B cell (primary cell): ENCODE data around the gene LIFR. TPM values are rescaled to one million over a fixed set of nuclear protein-coding genes. Genes with fewer than 3 reads are reported as not detected.

ENCODE experiments used
- ATAC-seq: fragments of 200-7000 bp; cut with Tn5 transposase; one replicate; pipeline ENCODE4 v1.10.0; 2021; ENCODE audit warnings: low read depth, mild to moderate bottlenecking, moderate number of reproducible peaks, moderate library complexity
- CTCF ChIA-PET: fragments of 350-600 bp; sonication (Branson Sonifier 250); formaldehyde crosslinking; loops from one replicate; lab custom pipeline; 2021; ENCODE audit warnings: antibody characterized with exemption, inconsistent platforms; lab: Charles Lee
- POLR2A ChIA-PET: fragments of 350-600 bp; sonication (Branson Sonifier 250); formaldehyde crosslinking; loops from one replicate; lab custom pipeline; 2021; ENCODE audit warnings: antibody characterized with exemption; lab: Charles Lee
- DNase-seq: peaks from one replicate; pipeline ENCODE4 v3.0.0; 2013
- H2AFZ ChIP-seq: 2 replicates; pipeline ENCODE4 v1.6.1; 2012; ENCODE audit warnings: mild to moderate bottlenecking, low read depth, low read length; ENCODE audit not compliant: insufficient read depth, poor library complexity, severe bottlenecking
- H3K27ac ChIP-seq, 2 donors: 1 replicate in 1 of 2; 2 replicates in 1 of 2; pipeline ENCODE4 v1.5.1; 2012 to 2013; ENCODE audit warnings: low read length in 2 of 2, mild to moderate bottlenecking in 2 of 2, moderate library complexity in 1 of 2
- H3K27me3 ChIP-seq, 4 experiments: fragments of 200-600 bp in 1 of 4; sonication (generic) in 1 of 4; replicated peaks in 1 of 4; 1 replicate in 2 of 4; 2 replicates in 2 of 4; pipeline versions ENCODE4 v1.6.1 to v1.7.0; 2013 to 2016; ENCODE audit warnings: low read length in 3 of 4, mild to moderate bottlenecking in 2 of 4, mixed read lengths in 1 of 4, moderate library complexity in 1 of 4; ENCODE audit not compliant: insufficient read depth in 4 of 4, control insufficient read depth in 3 of 4; ENCODE audit errors: control extremely low read depth in 1 of 4
- H3K36me3 ChIP-seq, 2 experiments: replicated peaks in 1 of 2; 1 replicate in 1 of 2; 2 replicates in 1 of 2; pipeline versions ENCODE4 v1.6.1 to v1.7.1; 2013; ENCODE audit warnings: low read length in 1 of 2; ENCODE audit not compliant: insufficient read depth in 2 of 2, control insufficient read depth in 1 of 2; ENCODE audit errors: control extremely low read depth in 1 of 2, extremely low read depth in 1 of 2
- H3K4me1 ChIP-seq, 2 donors: fragments of 200-600 bp in 1 of 2; sonication (generic) in 1 of 2; 1 replicate in 1 of 2; 2 replicates in 1 of 2; pipeline versions ENCODE4 v1.5.1 to v1.6.1; 2013 to 2017; ENCODE audit warnings: low read length in 2 of 2; ENCODE audit not compliant: control insufficient read depth in 2 of 2, insufficient read depth in 2 of 2
- H3K4me2 ChIP-seq: replicated peaks from 2 replicates; pipeline ENCODE3; 2012; ENCODE audit warnings: mild to moderate bottlenecking, low read depth, low read length; ENCODE audit not compliant: poor library complexity, severe bottlenecking
- H3K4me3 ChIP-seq, 5 experiments: fragments of 200-600 bp in 1 of 5; sonication (generic) in 1 of 5; 1 replicate in 3 of 5; 2 replicates in 2 of 5; pipeline versions ENCODE4 v1.5.1 to v1.7.0; 2011 to 2016; ENCODE audit warnings: low read length in 4 of 5, mild to moderate bottlenecking in 4 of 5, low read depth in 2 of 5, control low read depth in 1 of 5, moderate library complexity in 1 of 5; ENCODE audit not compliant: insufficient read depth in 1 of 5; ENCODE audit errors: control extremely low read depth in 1 of 5, extremely low read depth in 1 of 5
- H3K79me2 ChIP-seq: fragments of 200-600 bp; sonication (generic); one replicate; pipeline ENCODE4 v1.6.0; 2016; ENCODE audit warnings: low read length; ENCODE audit not compliant: control insufficient read depth, insufficient read depth
- H3K9ac ChIP-seq: fragments of 200-600 bp; sonication (generic); 2 replicates; pipeline ENCODE4 v1.6.1; 2017; ENCODE audit warnings: mild to moderate bottlenecking, low read length, moderate library complexity
- H3K9me3 ChIP-seq, 3 donors: one replicate each; pipeline versions ENCODE4 v1.6.1 to v1.7.1; 2013; ENCODE audit warnings: low read length in 2 of 3; ENCODE audit not compliant: control insufficient read depth in 2 of 3, insufficient read depth in 1 of 3; ENCODE audit errors: control extremely low read depth in 1 of 3
- H4K20me1 ChIP-seq: 2 replicates; pipeline ENCODE4 v1.6.0; 2012; ENCODE audit warnings: mild to moderate bottlenecking, low read length; ENCODE audit not compliant: insufficient read depth, control insufficient read depth, poor library complexity, severe bottlenecking
- H3K27ac Mint-ChIP-seq: one replicate; pipeline ENCODE4 v1.8.0; 2021; ENCODE audit warnings: mixed read lengths
- H3K27me3 Mint-ChIP-seq: one replicate; pipeline ENCODE4 v1.8.0; 2021; ENCODE audit warnings: mixed read lengths
- H3K4me1 Mint-ChIP-seq: one replicate; pipeline ENCODE4 v1.8.0; 2021; ENCODE audit warnings: mixed read lengths
- H3K4me3 Mint-ChIP-seq: one replicate; pipeline ENCODE4 v1.8.0; 2021; ENCODE audit warnings: mixed read lengths
- H3K9me3 Mint-ChIP-seq: one replicate; pipeline ENCODE4 v1.8.0; 2022; ENCODE audit warnings: mixed read lengths; ENCODE audit not compliant: insufficient read depth
- CTCF ChIP-seq: fragments of 200-600 bp; IDR thresholded peaks from one replicate; pipeline ENCODE4 v1.8.0; 2022; ENCODE audit warnings: antibody characterized with exemption, mild to moderate bottlenecking
- EZH2 ChIP-seq: IDR thresholded peaks from 2 replicates; pipeline ENCODE4 v1.6.1; 2012; ENCODE audit warnings: borderline replicate concordance, low read depth, mild to moderate bottlenecking, moderate library complexity, low read length; ENCODE audit not compliant: insufficient read depth, poor library complexity, severe bottlenecking
- WGBS: methylation state at CpG from one replicate; pipeline ENCODE4 v1.1.5; 2013; ENCODE audit warnings: missing lambda C conversion rate; ENCODE audit not compliant: insufficient coverage; 5-methylcytosine and 5-hydroxymethylcytosine counted together
- intact Hi-C: fragments of 100-400 bp; cut with micrococcal nuclease; formaldehyde crosslinking; loops from one replicate; pipeline ENCODE4 v1.10.0; 2022
- polyA plus RNA-seq: library from polyadenylated mRNA; depleted of rRNA; stranded (reverse); fragments of >200 nt; gene quantifications from 2 replicates; pipeline ENCODE4 v1.2.3, GENCODE V29; 2012
- total RNA-seq, 2 donors: library from RNA; stranded (reverse); fragments of 120-200 nt in 1 of 2; gene quantifications; 1 replicate in 1 of 2; 2 replicates in 1 of 2; pipeline versions ENCODE4 v1.2.3 to v1.2.4, GENCODE V29; 2013 to 2022

Gene LIFR
- total and polyA plus RNA-seq, 2 donors (not counting 1 experiment from before 2014, with no cell fraction given), result not detected

DNA sequence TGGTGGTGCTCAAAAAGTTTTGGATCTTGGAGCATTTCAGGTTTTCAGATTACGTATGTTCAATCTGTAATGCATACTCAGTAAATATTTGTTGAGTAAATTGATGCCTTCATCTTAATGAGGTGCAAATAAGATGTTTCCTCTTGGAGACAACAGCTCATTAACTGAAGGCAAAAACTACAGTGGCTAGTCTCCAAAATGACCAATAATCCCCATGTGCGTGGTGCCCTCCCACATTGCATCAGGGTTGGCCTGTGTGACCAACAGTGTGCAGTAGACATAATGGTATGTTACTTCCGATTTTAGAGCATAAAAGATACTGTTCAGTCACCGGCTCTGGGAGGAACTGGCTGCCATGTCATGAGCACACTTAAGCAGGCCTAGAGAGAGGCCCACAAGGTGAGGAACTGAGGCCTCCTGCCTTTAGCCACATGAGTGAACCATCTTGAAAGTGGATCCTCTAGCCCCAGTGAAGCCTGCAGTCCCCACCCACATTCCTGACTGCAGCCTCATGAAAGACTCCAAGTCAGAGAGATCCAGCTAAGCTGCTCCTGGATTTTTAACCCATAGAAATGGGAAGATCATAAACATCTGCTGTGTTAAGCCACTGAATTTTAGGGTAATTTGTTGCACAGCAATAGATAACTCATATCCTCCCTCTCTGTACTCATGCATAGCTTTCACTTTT lies 55.7 kb downstream of the LIFR start:
- Histone ChIP-seq H3K27ac (no peak overlapping the region), H4K20me1 (no peaks in the 10 kb centered on the region), H2AFZ (no peak overlapping the region), H3K9me3 (no peaks in the 10 kb centered on the region), H3K27me3 (peaks cover 0 to 6% (median 0%) of the 10 kb centered on the region in 4 experiments), H3K36me3 (no peaks in the 10 kb centered on the region), H3K9ac (no peak overlapping the region), H3K4me2 (no peak overlapping the region), H3K79me2 (no peaks in the 10 kb centered on the region), H3K4me3 (no peak overlapping the region), H3K4me1 (no peaks in the 10 kb centered on the region)
- TF ChIP-seq CTCF (no peak), EZH2 (no peak)
- intact Hi-C loops, result no loop called here
- H3K27me3 Mint-ChIP-seq, result peaks cover 17% of the 10 kb centered on the region
- ChIA-PET POLR2A (no interaction called here), CTCF (no interaction called here)
- no peaks in the 10 kb centered on the region for H3K4me1 Mint-ChIP-seq
- ATAC-seq, result no peak
- DNase-seq, result no peak
- H3K9me3 Mint-ChIP-seq, result no peaks in the 10 kb centered on the region
- H3K27ac Mint-ChIP-seq, result no peak overlapping the region
- no peak overlapping the region for H3K4me3 Mint-ChIP-seq
- 92% methylated on average over 3 of the region's 4 CpGs for WGBS

DNA sequence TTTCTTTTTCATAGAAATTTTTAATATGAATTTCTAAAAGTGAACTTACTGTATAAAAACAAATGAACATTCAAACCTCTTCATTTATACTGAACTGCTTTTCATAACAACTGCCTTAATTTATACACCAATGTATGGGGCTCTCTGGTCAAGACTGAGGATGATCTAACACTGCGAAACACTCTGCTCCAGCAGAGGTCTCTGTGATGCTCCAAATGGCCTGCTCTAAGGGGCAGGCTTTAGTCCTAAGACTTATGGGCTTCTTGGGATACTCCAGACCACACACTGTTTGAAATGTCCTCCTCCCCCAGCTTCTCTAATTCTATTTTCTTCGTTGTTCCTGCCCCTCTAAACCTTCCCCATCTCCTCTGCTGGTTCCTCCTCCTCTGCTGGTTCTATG lies 58.5 kb downstream of the LIFR start:
- POLR2A ChIA-PET, result no interaction called here
- TF ChIP-seq EZH2, result no peak
- H3K27ac ChIP-seq, result no peak overlapping the region
- Mint-ChIP-seq H3K4me1 (no peaks in the 10 kb centered on the region), H3K9me3 (no peaks in the 10 kb centered on the region), H3K4me3 (no peak overlapping the region), H3K27ac (no peak overlapping the region), H3K27me3 (peaks cover 29% of the 10 kb centered on the region)
- no peak overlapping the region for H3K4me3 ChIP-seq
- no peaks in the 10 kb centered on the region for H3K9me3 ChIP-seq
- H2AFZ ChIP-seq, result no peak overlapping the region
- no peak overlapping the region for H3K9ac ChIP-seq
- peaks cover 0 to 6% (median 1%) of the 10 kb centered on the region in 4 experiments for H3K27me3 ChIP-seq
- no peak for DNase-seq
- intact Hi-C loops, result no loop called here
- no peaks in the 10 kb centered on the region for H4K20me1 ChIP-seq
- 64% methylated on average over 2 of the region's 2 CpGs for WGBS
- no peaks in the 10 kb centered on the region for H3K79me2 ChIP-seq
- no peaks in the 10 kb centered on the region for H3K36me3 ChIP-seq
- no peaks in the 10 kb centered on the region for H3K4me1 ChIP-seq
- CTCF ChIA-PET, result no interaction called here
- no peak overlapping the region for H3K4me2 ChIP-seq
- no peak for ATAC-seq
